Activated T-cell treated with anti-CD3 and anti-CD28 coated beads, Interleukin-2, amount 50 U/mL, for 48 hours (primary cell): Measurements from ENCODE around the gene SMYD3.
"Not testable (repeated sequence)": the region's sequence is repeated elsewhere in the genome, so short reads cannot be mapped to it uniquely, and the experiment has no call there.

Experiments used
- DNase-seq, 2 experiments: peaks; one replicate each; pipeline ENCODE4 v3.0.0-alpha.2; 2020

Gene SMYD3

DNA sequence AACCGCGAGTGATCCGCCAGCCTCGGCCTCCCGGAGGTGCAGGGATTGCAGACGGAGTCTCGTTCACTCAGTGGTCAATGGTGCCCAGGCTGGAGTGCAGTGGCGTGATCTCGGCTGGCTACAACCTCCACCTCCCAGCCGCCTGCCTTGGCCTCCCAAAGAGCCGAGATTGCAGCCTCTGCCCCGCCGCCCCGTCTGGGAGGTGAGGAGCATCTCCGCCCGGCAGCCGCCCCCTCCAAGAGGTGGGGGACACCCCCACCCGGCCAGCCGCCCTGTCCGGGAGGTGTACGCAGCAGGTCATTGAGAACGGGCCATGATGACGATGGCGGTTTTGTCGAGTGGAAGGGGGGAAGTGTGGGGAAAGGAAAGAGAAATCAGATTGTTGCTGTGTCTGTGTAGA lies 732.1 kb downstream of the SMYD3 start:
- DNase-seq = not testable (repeated sequence)

DNA sequence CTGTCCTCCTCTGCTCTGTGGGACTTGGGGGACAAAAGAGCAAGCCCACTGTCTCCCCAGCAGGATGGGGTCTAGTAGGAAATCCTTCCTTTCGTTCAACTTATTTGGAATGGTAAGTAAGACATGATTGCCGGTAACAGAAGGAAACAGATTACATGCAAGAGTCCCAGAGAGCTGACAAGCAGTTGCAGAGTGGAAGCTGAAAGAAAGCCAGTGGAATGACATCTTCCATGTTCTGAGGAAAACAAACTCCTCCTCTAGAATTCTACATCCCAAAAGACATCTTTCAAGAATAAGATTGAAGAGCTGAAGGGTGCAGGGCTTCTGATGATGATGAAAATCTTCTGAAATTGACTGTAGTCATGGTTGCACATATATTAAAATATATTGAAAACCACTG lies 732.9 kb downstream of the SMYD3 start:
- DNase-seq = no peak

DNA sequence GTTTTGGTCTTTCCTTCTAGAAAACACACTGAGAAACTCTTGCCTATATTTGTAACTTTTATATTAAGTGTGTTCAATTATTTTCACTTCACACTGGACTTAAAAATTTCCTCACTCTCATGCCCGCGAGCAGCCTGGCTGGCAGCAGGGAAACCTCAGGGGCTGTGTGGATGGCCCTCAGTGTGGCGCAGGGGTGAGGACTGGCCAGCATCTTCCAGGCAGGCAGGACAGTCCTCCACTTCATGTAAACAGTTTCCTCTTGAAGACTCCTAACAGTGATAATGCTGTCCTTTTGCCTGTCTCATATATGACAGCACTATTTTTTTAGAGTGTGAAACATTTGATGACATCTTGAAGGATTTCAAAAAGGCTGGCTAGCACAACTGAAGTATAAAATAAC lies 733.7 kb downstream of the SMYD3 start:
- no peak for DNase-seq

- DNase-seq = no peak
These were observed 734.3 kb downstream of the SMYD3 start for GRCh38 chr1:245772739-245773138.

GRCh38 chr1:245772325-245772724 lies 734.8 kb downstream of the SMYD3 start:
- no peak for DNase-seq

DNA sequence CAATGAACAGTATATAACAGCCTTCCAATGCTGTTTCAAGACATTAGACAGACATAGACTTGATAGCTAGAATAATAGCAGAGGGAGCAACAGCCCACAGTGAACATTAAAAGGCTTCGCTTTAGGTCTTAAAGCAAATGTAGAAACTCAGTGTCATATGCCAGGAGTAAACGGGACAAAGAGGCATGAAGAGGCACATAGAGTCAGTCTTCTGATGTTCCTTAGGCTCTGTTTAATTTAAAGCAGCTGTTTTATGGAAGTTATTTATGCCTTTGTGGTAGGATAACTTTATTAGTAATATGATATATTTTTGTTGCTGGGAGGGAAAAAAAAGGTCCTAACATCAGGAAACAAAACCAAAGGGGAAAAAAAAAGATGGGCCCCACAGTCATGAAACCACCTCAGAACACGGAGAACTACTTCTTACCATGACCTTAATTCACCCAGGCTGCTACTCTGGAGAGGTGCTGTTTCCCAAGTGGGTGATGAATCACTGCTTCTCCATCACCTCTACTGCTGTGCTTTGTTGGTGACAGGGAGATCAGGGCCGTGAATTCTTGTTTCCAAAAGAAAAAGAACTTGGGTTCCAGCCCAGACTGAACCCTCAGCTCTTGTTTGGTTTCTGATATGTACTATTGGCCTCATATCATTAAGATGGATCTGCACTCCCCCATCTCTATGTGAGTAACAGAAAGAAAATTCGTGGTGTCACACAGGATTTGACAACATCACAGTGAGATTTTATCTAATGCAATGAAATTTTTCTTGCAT lies 735.4 kb downstream of the SMYD3 start:
- DNase-seq = no peak

GRCh38 chr1:245770156-245770555 lies 736.9 kb downstream of the SMYD3 start:
- DNase-seq = no peak

DNA sequence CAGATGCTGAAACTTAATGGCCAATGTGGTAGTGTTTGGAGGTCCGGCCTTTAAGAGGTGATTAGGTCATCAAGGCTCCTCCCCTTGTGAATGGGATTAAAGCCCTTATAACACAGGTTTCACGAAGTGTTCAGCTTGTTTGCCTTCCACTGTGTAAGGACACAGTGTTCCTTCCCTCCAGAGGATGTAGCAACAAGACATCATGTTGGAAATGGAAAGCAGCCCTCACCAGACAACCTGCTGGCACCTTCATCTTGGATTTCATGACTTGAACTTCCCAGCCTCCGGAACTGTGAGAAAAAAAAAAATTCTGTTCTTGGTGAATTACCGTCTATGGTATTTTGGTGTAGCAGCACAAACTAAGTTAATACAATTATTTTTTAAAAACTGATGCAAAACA lies 738.5 kb downstream of the SMYD3 start:
- no peak for DNase-seq

DNA sequence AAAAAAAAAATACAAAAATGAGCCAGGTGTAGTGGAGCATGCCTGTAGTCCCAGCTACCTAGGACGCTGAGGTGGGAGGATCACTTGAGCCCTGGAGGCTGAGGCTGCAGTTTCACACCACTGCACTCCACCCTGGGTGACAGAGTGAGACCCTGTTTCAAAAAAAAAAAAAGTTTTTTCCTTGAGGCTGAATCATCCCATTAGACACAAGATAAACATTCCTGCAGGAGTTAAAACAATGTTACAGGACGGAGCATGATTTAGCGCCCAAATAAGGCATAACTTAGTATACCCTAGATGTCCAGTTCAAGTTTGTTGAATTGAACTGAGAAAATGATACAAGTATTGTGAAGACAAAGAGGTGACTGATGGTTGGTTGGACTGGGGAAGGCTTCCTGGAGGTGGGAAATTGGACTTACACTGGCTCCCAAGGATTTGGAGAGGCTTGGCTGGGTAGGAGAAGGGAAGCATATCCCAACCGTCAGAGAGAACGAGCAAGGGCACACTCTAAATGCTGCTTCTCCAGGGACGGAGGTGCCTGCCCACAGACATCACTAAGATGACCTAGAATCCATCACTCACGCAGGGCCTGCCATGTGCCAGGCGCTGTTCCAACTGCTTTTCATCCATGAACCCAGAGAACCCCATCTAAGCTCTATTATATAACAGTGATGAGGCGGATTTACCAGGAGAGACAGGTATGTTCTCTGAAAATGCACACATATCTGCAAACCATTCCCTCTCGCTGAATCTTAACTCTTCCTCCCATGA lies 741.7 kb downstream of the SMYD3 start:
- no peak for DNase-seq

GRCh38 chr1:245763873-245764331 lies 743.2 kb downstream of the SMYD3 start:
- no peak for DNase-seq

GRCh38 chr1:245762396-245762910 lies 744.6 kb downstream of the SMYD3 start:
- DNase-seq = no peak

- no peak for DNase-seq
These were observed 746.8 kb downstream of the SMYD3 start for GRCh38 chr1:245760301-245760700.

DNA sequence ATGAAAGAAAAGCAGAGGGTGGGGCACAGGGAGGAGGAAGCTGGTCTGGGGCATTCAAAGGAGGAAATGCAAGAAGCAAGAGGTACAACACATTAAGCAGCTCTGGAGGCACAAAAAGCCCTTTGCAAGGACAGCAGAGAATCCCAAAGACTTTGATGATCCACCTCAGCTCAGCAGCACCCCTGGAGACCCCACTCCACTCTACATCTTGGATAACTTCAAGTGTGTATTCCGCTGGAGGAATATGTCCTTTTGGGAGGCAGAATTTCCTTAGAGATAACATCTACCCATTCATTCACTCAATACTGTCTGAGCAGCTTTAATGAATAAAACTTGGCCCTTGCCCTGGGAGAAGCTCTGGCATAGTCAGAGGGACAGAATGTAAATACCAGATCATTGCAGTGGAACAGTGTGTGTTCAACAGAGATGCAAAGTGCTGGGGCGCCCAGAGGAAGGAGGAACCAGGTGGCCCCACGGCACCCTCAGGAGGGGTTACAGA lies 752.6 kb downstream of the SMYD3 start:
- DNase-seq = no peak

DNA sequence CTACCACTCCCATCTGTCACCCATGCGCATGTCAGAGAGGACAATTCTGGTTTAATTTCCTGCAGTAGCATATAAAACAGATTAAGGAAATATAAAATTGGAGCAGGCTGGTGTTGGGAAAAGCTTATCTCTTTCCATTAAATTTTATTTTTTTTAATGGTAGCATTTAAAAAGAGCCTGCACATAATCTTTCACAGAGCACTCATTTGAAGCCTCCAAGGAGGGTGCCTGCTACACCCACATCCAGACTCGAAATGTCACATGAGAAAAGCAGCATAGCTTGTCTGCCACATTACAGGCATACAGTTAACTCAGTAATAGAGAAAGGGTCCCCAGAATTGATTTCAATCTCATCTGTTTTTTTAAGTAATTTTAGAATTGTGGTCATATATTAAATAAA lies 753.3 kb downstream of the SMYD3 start:
- no peak for DNase-seq

DNA sequence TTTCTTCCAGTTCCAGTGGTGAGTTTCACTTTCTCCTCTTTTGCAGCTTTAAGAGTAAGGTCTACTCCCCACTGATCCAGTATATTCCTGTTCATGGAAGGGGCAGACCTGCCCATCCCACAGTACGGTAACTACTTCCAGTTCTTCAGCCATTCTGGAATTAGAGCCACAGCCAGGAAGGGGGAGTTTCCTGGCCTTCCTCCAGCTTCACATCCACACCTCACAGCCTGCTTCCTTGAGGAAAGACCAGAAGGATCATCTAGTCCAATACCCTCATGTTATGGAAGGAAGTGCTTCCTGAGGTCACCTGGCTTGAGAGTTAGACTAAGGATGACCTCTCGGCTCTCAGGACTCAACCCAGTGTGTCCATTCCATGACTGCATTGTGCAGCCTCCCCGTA lies 754.5 kb downstream of the SMYD3 start:
- no peak for DNase-seq

DNA sequence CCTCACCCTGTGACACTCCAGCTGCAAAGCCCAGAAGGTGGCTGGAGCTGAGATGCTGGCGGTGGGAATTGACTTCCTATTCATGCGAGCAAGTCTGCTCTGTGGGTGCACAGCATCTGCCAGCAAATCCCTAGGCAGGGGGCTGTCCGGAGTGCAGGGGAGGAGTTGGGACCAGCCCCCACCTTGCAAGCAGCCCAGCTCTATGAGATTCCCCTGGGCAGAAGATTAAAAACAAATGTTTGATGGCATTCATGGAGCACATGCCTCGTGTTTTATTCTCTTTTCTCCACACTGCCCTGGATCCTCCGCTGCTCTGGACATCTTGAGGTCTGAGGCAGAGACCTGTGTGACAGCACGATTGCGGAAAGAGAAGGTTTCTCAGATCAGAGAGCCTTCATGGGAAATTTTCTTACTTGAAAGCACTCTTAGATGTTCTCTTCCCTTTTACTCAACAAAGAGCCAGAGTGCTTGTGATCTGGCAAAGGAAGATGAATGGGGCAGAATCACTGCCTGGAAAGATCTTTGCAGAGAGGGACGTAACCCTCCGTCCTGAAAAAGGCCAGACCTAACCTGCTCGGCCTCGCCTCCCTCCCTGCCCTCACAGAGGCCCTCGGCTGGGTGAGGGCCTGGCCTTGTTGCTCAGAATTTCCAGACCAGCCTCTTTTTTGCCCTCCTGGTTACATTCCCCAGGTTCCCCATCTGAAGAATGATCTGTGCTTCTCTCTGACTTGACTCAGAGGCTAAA lies 755.2 kb downstream of the SMYD3 start:
- no peak for DNase-seq

DNA sequence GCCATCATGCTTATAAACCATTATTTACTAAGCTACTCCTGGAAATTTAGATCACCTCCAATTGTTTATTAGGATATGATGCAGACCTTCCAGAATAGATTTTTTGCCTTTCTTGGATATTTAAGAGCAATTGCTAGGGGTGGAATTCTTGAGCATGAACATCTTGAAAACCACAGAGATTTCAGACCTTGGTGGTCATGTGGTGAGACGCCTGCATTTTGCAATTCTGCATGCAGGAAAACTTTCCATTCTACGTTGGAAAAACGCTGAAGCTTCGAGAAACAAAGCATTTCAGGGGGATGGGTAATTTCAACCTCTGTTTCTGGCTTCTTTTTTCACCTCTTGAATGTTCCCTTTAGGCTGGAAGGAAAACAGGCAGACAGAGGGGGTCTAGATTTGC lies 756.0 kb downstream of the SMYD3 start:
- DNase-seq = no peak

- DNase-seq = no peak
These were observed 756.8 kb downstream of the SMYD3 start for GRCh38 chr1:245750261-245750660.

GRCh38 chr1:245749053-245749452 lies 758.0 kb downstream of the SMYD3 start:
- no peak for DNase-seq

DNA sequence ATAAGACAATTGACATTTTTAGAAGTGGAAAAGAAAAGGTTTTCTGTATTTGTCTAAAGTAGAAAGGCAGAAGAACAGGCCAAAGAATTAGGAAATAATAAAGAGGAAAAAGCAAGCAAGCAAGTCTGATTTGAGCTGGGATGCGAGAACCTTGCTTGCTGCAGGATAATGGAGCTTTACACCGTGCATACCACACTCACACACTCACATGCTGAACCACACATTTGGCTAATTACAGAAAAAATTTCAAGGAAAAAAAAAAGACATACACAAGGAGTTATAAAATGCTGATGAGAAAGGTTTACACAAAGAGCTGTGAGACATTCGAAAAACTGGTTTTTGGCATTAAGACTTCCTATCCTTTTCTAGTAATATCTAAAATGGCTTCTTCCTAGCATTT lies 758.4 kb downstream of the SMYD3 start:
- DNase-seq = no peak

DNA sequence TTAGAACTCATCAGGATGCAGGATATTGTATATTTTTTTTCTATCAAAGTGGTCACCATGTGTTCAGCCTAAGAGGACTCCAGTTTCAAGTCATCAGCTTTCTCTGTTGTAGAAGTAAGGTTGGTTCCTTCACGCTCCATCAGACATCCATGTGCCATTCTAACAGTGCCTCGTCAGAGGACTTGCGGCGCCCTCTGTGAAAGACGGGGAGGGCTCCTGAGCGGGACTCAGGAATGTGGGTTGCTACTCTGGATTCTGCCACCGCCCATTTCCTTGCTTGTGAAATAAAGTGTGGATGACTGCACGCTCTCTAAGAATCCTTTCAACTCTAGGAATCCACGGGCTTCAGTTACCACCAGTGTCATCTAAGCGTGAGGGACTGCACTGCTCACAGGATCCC lies 758.8 kb downstream of the SMYD3 start:
- DNase-seq = no peak

DNA sequence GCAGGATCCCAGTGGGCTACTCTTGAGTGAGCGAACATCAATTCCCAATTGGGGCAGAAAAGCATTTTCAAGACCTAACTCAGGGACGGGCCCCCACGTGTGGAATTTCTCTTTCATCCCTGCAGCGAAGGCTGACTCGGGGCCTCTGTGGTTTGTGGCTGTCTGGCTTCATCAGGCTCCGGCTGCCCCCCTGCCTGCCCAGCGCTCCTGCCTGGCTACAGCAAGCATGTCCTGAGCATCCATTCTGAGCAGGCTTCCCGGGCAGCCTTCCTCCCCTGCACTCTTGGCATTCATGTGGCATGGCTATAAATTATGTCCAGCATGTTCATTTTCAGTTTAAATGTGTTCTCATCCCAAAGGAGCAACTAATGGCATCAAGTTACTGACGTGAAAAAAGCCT lies 764.2 kb downstream of the SMYD3 start:
- DNase-seq = no peak

DNA sequence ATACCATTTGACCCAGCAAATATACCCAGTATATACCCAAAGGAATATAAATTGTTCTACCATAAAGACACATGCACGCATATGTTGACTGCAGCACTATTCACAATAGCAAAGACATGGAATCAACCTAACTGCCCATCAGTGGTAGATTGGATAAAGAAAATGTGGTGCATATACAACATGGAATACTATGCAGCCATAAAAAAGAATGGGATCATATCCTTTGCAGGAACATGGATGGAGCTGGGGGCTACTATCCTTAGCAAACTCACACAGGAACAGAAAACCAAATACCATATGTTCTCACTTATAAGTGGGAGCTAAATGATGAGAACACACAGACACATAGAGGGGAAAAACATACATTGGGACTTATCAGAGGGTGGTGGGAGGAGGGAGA lies 766.7 kb downstream of the SMYD3 start:
- not testable (repeated sequence) for DNase-seq
